NCI-H1930 (cell line): ENCODE data around the gene BSPRY.
A peak's percentile ranks its signal among the peaks of the same experiment; 100 is the strongest.
"Not testable (repeated sequence)": the region's sequence is repeated elsewhere in the genome, so short reads cannot be mapped to it uniquely, and the experiment has no call there.

ENCODE experiments used
- DNase-seq, 2 experiments: peaks; one replicate each; lab custom pipeline; 2025; lab: John Stamatoyannopoulos, UW

Gene BSPRY

GRCh38 chr9:113395000-113395861 is 45.9 kb downstream of the BSPRY start:
- DNase-seq: no peak

- no peak for DNase-seq
Observed at GRCh38 chr9:113397203-113397631, 47.9 kb downstream of the BSPRY start.

GRCh38 chr9:113398796-113399195 is 49.5 kb downstream of the BSPRY start:
- DNase-seq: no peak

- DNase-seq: no peak
Observed at GRCh38 chr9:113399646-113400200, 50.4 kb downstream of the BSPRY start.

- peak; percentile 94 to 98 for DNase-seq
Observed at GRCh38 chr9:113401027-113401792, 51.9 kb downstream of the BSPRY start, which contains the start of gene ALAD. Gene ALAD (minus strand): TSS chr9:113401284. CDS start chr9:113393559, 7,725 bp downstream.

GRCh38 chr9:113403646-113404045 is 54.3 kb downstream of the BSPRY start:
- DNase-seq: no peak

- DNase-seq: not testable (repeated sequence)
Observed at GRCh38 chr9:113406353-113406752, 57.0 kb downstream of the BSPRY start.

- peak; percentile 6 to 20 for DNase-seq
Observed at GRCh38 chr9:113406873-113407511, 57.7 kb downstream of the BSPRY start.

GRCh38 chr9:113409481-113409880 is 60.1 kb downstream of the BSPRY start:
- DNase-seq: no peak

GRCh38 chr9:113409883-113410206 is 60.5 kb downstream of the BSPRY start:
- no peak for DNase-seq

GRCh38 chr9:113410207-113410864 is 61.0 kb downstream of the BSPRY start, which contains the start of the genes C9orf43 and POLE3:
Gene C9orf43 (plus strand): TSS chr9:113410747. CDS start chr9:113413494, 2,747 bp downstream.
Gene POLE3 (minus strand): TSS chr9:113410675. CDS start chr9:113410293, 382 bp downstream.
- DNase-seq: peak; percentile 90 to 93

GRCh38 chr9:113416149-113416721 is 66.9 kb downstream of the BSPRY start:
- DNase-seq: no peak

- DNase-seq: no peak
Observed at GRCh38 chr9:113417370-113417769, 68.0 kb downstream of the BSPRY start.
